Activated T-cell treated with anti-CD3 and anti-CD28 coated beads for 24 hours (primary cell): ENCODE measurements around the gene ATAD3C.
A peak's percentile ranks its signal among the peaks of the same experiment; 100 is the strongest.

ENCODE experiments used
- DNase-seq: peaks from one replicate; pipeline ENCODE4 v3.0.0-alpha.2; 2020; ENCODE audit warnings: low read depth

The ATAD3C gene

DNA sequence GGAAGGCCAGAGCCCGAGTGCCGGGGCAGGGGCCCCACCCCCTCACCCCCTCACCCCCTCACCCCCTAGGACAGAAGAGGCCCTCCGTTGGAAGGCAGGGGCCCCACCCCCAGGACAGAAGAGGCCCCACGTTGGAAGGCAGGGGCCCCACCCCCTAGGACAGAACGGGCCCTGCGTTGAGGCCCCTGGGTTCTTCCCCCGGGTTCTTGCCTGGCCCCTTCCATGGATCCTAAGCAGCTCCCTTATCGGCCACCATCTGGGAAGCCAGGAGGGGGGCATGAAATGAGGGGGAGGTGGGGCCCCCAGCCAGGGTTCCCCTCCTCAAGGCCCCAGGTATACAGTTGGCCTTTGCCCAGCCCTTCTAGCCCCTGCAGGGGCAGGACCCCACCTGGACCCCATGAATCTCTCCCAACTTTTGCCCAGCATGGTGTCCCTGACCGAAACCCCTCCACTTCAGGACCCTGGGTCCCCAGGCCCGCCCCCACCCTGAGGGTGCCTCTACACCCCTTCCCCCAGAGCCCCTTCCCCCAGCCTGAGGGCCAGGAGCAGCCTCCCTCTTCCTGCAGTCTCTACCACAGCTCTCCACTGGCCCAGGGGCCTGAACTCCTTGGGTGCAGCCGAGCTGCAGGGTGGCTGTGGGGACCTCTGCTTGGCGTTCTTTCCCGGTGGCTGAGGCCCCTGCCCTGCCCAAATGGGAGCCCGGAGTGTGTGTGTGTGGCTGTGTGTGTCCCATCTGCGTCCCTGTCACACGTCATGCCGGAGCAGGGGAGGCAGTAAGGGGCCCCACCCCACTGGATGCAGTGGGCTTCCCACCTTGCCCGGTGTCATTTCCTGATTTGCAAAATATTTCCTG, 18.3 kb upstream of the ATAD3C start:
- no peak for DNase-seq

DNA sequence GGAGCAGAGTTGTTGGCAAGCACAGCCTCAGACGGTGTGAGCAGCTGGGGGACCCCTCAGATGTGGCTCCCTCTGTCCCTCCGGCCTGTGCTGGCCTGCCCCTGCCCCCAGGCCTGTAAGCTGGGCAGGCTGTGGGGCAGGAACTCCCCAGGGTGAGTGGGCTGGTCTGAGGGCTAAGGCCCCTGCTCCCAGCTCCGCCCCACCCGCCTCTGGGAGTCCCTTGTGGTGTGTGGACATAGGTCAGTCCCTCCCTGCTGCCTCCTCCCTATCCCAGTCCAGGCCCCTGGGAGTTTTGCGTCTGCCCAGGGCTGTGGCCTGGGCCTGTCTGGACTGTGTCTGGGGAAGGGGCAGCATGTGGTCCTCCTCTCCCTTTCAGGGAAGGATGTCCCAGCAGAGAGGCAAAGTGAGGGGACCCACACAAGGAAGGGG, 17.6 kb upstream of the ATAD3C start:
- no peak for DNase-seq

DNA sequence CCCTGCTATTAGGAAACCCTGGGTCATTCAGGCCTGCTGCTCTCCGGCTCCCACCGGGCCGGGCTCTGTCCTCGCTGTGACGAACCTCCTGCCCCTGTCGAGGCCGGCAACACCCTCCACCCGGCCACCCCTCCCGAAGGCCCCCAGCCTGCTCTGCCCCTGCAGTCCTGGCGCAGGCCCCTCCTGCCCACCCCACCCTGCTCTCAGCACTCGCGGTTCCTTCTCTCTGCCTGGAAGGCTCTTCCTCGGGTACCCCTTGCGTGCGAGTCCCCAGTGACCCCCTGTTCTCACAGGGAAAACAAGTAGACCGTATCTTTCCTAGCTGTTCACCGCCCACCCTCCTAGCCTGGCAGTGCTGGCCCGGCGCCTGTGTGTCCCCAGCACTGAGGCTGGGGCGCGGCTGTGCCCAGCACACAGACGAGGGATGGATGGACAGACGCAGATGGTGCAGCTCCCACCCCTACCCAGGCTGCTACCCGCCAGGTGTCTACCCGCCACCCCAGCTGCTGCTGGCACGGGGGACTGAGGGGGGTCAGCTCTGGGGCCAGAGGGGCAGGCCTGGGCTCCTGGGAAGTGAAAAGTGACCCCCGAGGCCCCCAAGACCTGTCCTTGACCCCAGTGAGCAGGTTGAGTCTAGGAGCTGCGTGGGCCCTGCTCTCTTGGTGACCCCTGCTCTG, 17.1 kb upstream of the ATAD3C start:
- no peak for DNase-seq

DNA sequence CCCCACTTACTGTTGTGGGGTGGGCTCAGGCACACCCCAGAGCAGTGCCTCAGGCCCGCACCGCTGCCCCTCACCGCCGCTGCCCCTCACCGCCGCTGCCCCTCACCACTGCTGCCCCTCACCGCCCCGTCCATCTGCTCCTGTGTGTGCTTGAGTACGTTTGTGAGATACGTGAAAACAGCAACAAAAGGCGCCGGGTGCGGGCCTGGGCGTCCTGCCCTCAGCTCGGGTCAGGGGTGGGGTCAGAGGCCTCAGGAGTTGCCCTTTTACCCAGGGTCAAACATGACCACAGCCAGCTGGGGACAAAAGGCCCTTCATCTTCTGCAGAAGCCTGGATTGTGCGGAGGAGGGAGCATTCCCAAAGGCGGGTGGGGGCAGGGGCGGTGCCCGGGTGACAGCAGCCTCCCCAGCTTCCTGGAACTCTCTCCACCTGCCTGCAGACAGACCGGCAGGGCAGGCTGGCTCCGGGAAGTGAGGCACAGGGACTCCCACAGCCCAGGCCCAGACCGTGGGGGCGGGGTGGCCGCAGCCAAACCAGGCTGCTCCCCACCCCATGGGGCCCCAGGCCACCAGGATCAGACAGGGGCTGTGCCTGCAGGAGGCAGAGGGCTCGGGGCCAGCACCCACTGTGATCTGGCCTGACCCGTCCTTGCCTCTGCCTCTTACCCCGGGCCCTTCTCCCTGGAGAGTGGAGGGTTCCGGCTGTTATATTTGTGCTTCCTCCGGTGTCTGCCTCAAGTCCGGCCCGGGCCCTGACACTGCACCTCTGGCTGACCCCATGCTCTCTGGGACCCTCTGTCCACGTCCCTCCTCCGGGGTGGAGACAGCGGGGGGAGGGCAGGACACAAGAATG, 16.3 kb upstream of the ATAD3C start:
- no peak for DNase-seq

DNA sequence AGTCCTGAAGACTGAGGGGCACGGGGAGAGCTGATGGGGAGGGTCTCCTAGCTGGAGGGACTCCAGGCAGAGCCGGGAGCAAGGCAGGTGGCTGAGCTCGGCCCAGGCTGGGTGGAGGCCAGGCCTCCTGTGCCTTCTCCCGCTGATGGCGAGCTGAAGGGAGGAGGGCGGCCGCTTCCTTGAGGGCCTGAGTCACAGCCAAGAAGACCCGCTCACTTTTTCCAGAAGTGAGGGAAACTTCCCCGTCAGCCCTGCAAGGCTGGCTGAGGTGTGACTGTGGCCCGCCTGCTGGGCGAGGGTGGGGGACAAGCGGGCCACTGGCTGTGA, 15.7 kb upstream of the ATAD3C start:
- DNase-seq, result peak; percentile 57

DNA sequence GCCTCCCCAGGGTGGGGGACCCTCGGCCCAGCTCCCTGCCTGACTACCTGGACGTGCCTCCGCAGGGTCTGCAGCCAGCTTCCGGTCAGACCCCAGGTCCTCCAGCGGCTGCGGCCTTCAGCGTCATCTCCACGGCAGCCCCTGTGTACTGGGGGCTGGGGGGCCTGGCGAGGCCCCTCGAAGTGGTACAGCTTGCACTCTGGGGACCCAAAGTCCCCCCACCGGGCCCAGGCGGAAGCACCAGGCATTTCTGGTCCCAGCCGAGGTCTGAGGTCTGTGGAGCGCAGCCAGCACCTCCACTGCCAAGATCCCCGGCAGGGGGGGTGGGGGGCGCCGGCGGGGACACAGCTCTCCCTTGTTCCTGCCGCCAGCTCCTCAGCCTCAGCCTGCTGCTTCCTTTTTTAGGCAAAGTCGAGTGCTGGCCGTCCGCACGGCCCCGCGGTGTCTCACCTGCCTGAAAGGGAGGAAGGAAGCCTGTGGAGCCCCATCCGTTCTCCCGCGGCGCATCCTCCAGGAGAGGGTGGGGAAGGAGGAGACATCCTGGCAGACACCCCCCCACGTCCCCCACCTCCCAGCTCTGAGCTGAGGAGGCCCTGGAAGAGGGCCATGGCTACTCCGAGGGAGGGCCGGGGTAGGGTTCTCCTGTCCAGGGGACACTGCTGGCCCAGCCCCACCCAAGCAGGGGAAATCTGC, 15.2 kb upstream of the ATAD3C start:
- no peak for DNase-seq

DNA sequence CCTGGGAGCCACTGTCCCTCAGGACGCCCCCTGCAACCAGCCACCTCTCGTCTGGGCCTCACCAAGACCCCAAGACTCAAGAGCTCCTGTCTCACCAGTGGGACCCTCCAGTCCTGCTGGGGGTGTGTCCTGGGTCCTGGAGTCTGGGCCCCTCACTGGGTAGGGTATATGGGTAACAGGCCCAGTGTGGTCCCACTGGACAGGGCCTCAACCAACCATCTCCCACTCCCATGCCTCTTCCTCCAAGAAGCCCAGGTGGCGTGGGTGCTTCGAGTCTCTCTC, 14.7 kb upstream of the ATAD3C start:
- DNase-seq, result no peak

DNA sequence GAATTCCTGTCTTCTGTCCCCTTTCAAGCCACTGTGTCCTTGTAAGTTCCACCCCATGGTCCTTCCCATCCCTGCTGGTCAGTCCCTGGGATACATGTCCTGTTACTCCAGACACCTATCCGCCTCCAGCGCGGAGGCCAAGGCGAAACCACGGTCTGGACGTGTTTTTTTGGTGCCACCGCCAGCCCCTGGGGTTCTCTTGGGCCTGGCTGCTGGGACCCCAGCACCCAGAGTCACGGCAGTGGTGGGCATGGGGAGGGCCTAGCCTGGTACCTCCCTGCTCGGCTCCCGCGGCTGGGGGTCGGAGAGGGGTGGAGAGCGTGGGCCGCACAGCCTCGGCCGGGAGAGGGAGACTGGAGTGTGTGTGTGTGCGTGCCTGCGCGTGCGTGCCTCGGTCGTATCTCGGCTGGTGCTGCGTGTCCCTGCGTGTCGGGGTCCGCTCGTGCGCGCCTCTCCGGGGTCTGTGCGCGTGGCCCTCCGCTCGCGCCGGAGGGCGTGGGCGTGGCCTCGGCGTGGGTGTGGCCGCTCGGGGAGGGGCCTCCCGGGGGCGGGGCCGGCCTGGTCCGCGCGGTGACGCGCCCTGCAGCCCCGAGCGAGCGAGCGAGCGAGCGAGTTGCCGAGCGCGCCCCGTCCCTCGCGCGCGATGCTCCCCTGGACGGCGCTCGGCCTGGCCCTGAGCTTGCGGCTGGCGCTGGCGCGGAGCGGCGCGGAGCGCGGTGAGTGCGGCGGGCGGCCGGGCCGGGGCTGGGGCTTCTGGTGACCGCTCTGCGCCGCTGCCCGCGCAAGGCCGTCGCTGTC, 14.2 kb upstream of the ATAD3C start, which contains the start of gene VWA1:
Gene VWA1 (plus strand): TSS at position 585 of the 798 bp plus-strand sequence. CDS start 59 bp downstream, at position 644.
- peak; percentile 61 for DNase-seq

DNA sequence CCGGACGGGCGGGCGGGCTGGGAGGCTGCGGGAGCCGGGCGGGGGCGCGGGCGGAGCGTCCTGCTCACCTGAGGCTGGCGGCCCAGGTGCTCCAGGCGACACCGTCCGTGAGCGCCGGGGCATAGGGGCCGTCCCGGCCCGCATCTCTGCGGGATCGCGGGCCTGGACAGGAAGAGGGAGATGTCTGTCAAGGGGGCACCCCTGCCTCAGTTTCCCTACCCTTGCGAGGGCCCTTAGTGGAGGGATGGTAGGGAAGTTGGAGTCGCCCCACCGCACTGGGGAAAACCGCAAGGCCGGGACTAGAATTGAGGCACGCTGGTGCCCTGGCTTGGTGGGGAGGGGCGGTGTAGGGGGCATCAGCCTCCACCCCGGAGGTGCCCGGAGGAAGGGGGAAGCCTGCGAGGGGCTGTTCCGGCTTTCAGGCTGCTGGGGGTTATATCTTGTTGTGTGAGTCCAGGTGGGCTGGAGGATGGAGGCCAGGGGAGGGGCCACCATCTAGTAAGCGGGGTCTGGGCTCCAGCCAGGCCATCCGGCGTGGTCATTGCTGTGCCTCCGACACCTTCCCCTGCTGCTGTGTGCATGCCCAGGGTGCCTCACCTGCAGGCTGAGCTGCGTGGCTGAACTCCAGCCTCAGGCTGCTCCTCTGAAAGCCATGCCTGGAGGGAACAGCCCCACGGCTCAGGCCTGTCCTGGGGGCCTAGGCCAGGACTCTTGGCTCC, 13.4 kb upstream of the ATAD3C start:
- DNase-seq, result no peak

DNA sequence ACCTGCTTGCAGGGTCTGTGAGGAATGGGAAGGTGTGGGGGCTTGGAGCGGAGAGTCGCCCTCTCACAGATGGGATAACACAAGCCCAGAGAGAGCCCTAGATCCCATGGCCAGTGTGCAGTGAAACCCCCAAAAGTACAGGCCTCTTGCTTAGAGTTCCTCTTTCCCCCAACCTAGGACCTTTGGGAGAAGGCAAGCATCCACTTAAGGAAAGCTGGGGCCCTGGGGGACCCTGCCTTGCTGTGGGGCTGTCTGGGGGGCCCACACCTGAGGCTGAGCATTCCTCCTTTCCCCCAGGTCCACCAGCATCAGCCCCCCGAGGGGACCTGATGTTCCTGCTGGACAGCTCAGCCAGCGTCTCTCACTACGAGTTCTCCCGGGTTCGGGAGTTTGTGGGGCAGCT, 12.9 kb upstream of the ATAD3C start:
- no peak for DNase-seq

DNA sequence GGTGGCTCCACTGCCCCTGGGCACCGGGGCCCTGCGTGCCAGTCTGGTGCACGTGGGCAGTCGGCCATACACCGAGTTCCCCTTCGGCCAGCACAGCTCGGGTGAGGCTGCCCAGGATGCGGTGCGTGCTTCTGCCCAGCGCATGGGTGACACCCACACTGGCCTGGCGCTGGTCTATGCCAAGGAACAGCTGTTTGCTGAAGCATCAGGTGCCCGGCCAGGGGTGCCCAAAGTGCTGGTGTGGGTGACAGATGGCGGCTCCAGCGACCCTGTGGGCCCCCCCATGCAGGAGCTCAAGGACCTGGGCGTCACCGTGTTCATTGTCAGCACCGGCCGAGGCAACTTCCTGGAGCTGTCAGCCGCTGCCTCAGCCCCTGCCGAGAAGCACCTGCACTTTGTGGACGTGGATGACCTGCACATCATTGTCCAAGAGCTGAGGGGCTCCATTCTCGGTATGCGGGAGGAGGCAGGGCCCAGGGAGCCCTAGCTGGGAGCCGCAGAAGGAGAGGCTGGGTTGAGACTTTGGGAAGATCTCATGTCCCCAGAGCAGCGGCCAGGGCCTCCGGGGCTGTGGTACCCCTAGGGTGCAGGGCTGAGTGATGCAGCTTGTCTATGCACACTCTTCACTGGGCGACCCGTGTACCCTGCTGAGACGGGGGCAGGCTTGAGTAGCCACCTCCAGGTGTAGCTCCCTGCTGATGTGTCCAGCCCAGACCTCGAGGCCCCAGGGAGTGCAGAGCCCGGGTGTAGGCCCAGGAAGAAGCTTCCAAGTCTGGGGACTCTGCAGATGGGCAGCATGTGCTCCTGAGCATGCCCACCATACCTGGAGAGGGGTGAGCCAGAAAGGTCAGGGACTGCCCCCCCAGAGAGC, 12.2 kb upstream of the ATAD3C start:
- no peak for DNase-seq

DNA sequence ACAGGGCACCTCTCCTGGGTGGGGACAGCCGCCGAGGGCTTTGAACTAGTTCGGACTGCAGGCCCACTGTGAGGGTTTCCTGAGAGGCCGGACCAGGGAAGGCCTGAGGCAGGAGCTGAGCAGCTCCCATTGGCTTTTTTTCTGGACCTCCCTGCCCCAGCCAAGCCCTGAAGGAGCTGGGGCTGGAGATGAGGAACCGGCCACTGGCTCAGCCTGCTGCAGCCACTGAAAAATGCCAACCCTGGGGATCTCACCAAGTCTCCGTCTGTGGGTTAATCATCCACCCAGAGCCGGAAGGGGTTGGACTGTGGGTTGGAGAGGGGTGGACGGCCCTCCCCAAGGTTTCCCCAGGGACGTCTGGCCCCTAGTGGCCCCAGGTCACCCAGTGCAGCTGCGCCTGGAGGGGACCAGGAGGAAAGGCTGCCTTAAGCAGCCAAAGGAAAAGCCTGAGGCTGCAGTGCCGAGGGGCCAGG, 11.5 kb upstream of the ATAD3C start:
- DNase-seq, result no peak

DNA sequence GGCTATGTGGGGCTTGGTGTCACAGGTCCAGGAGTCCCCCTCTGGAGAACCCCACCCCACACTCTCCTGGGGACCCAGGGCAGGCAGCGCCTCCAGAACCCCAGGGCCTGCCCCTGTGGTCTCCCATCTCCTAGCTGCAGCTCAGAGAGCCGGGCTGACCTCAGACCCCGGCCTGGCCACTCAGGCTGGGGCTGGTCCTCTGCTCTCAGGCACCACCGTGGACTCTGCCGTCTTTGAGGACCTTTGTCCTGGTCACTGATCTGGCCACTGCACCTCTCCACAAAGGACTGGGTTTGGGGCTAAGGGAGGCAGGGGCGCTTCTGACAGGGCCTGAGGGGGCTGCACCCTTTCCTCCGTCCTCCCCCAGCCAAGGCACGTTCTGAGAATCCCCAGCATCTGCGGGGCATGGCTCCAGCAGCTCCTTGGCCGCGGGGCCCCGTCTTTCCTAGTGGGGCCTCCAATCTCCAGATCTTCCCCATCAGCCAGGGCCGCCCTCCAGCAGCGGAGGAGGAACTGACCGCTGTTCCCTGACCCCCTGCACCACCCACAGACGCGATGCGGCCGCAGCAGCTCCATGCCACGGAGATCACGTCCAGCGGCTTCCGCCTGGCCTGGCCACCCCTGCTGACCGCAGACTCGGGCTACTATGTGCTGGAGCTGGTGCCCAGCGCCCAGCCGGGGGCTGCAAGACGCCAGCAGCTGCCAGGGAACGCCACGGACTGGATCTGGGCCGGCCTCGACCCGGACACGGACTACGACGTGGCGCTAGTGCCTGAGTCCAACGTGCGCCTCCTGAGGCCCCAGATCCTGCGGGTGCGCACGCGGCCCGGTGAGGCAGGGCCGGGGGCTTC, 10.7 kb upstream of the ATAD3C start:
- no peak for DNase-seq

DNA sequence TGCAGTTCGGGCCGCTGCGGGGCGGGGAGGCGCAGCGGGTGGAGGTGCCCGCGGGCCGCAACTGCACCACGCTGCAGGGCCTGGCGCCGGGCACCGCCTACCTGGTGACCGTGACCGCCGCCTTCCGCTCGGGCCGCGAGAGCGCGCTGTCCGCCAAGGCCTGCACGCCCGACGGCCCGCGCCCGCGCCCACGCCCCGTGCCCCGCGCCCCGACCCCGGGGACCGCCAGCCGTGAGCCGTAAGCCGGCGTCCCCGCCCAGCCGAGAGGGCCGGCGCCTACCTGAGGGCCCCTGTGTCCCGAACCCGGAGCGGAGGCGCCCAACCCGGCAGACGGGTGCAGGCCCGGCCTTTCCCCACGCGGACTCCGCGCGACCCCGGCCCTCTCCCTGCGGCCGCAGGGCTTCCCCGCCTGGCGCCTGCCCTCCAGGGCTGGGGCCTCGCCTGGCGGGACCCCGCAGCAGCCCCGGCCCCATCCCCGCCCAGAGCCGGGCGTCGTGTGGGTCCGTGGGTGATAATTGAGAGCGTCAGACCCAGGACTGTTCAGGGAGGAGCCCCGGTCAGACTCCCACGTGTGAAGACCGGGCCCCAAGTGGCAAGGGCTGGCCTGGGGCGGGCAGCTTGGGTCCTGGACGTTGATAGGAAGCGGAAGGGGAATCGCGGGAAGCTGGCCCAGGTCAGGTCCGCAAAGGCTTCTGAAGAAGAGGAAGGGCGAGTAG, 9.8 kb upstream of the ATAD3C start:
- DNase-seq, result no peak

DNA sequence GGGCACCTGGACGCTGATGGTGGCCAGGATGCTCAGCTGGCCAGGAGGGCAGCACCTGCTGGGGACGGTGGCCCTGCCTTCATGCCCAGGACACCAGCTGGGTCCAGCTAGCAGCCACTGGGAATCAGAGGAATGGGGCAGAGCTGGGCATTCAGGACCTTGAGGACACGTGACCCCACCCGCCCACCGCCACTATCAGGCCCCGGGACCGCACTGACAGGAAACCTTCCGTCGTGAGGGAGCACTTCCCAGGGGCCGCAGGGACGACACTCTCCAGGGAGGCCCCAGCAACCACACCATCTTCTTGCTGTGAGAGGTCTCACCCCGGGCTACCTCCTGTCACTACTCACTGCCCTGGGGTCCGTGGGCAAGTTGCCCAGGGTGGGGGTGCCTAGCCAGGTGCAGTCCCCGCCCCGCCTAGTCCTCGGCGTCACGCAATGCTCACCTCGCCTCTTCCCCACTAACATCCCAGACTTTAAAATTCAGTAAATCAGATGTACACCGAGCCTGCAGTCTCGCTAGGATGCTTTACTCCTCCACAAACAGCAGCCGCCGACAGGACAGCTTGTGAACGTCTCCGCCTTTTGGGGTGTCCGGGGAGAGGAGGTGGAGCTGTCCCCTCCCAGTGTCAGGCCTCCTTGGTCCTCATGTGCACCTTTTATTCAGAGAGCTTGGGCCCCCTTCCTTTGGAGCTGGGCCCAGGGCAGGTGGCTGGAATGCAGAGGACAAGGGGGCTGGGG, 9.1 kb upstream of the ATAD3C start:
- DNase-seq, result no peak

DNA sequence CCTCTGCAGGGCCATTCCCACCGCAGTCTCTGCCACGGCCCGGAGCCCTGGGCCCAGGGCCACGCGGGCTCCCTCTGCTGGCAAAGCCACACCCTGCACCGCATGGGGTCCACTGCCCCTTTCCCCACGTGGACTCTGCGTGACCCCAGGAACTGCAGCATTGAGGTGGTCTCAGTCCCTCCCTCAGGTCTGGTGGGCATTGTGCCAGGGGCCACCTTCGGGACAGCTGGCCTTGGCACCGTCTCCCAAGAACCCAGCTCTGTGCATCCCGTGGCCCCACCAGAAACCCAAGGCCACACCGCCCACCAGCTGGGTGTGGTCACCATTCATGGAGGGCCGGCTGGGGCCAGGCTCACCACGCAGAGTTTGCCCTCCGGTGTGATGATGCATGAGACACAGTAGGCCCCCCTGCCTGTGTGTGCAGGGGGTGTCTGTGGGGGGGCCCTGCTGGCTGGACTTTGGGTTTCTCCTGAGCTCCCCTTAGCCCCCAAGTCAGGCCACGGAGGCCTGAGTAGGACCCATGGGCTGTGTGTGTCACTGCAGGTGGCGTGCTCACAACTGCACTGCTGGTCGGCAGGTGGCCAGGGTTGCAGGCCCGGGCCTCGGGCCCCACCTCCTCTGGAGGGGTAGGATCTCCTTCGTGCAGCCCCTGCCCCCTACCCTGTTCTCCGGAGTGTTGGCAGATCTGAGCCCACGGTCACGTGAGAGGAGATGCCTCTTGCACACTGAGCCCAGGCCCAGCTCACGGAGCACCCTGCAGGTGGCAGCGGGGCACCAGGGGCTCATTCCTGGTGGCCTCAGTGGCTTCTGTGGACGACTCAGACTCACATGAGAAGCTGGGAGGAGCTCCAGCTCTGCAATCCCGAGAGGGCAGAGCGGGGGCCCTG, 8.2 kb upstream of the ATAD3C start:
- DNase-seq, result peak; percentile 44
